Right lobe of liver (tissue), 6 donors: ENCODE results near the gene MRRF. TPM values are rescaled to one million over a fixed set of nuclear protein-coding genes. Genes with fewer than 3 reads are reported as not detected.
A peak's percentile ranks its signal among the peaks of the same experiment; 100 is the strongest.

Experiments
- ATAC-seq, 4 donors: fragments of 200-7000 bp; cut with Tn5 transposase; one replicate each; pipeline ENCODE4 v1.9.1; 2020; ENCODE audit warnings: mild to moderate bottlenecking in 4 of 4, moderate library complexity in 4 of 4
- DNase-seq, 3 donors: peaks; one replicate each; pipeline ENCODE4 v3.0.0-alpha.2; 2020
- H3K27ac ChIP-seq, 3 donors: fragments of 200-600 bp; one replicate each; pipeline ENCODE4 v1.8.0; 2022
- H3K27me3 ChIP-seq, 2 donors: fragments of 200-600 bp; one replicate each; pipeline ENCODE4 v1.8.0; 2022
- H3K36me3 ChIP-seq, 4 donors: fragments of 200-600 bp; sonication (generic) in 1 of 4; one replicate each; pipeline versions ENCODE4 v1.5.1 to v1.8.0; 2017 to 2022; ENCODE audit warnings: control low read depth in 1 of 4
- H3K4me1 ChIP-seq, 4 donors: fragments of 200-600 bp; sonication (generic) in 1 of 4; one replicate each; pipeline versions ENCODE4 v1.5.1 to v1.8.0; 2017 to 2022; ENCODE audit warnings: control low read depth in 1 of 4
- H3K4me3 ChIP-seq, 3 donors: fragments of 200-600 bp; one replicate each; pipeline ENCODE4 v1.8.0; 2022
- H3K9me3 ChIP-seq, 4 donors: fragments of 200-600 bp; sonication (generic) in 1 of 4; one replicate each; pipeline versions ENCODE4 v1.5.1 to v1.8.0; 2017 to 2022; ENCODE audit warnings: control low read depth in 1 of 4
- POLR2A ChIP-seq: fragments of 450-650 bp; IDR thresholded peaks from one replicate; pipeline ENCODE4 v1.6.1; 2017; ENCODE audit warnings: antibody characterized with exemption, mild to moderate bottlenecking
- WGBS: methylation state at CpG from one replicate; pipeline ENCODE4 v1.1.6; 2018; ENCODE audit warnings: low coverage, low lambda C conversion rate; ENCODE audit not compliant: insufficient coverage; ENCODE audit errors: missing lambda C conversion rate; 5-methylcytosine and 5-hydroxymethylcytosine counted together
- intact Hi-C, 2 donors: fragments of 100-400 bp; cut with DNase I; formaldehyde crosslinking; loops; one replicate each; pipeline versions ENCODE4 v1.11.2 to v1.14.1; 2022
- total RNA-seq, 6 experiments: library from RNA; depleted of rRNA in 2 of 6; stranded (reverse); fragments of >200 nt in 2 of 6; fragmentation: NEBNext Ultra II Directional in 3 of 6; extraction: Animal tissue kit (Norgen Biotek cat#: 25700) in 3 of 6; gene quantifications; one replicate each; pipeline versions ENCODE4 v1.1.0 to v1.2.4, GENCODE V29; 2016 to 2023
- TF ChIP-seq, protein P1 (sequence below), 4 donors: fragments of 200-600 bp in 3 of 4; fragments of 450-650 bp in 1 of 4; IDR thresholded peaks; one replicate each; pipeline versions ENCODE4 v1.5.1 to v1.8.0; 2016 to 2022; ENCODE audit warnings: antibody characterized with exemption in 4 of 4, mild to moderate bottlenecking in 2 of 4
- donor health status: DM: no; HTN: yes; CAD: no.
- donor health status: DM: no; HTN: no; CAD: no.
- donor health status: DM: no; HTN: no; CAD: no.
- donor health status: DM: no; HTN: yes; CAD: no.
- donor health status: DM: no; HTN: yes; CAD: no.

Gene MRRF
- total RNA-seq, 6 experiments from 2014 or later, result 17.4 to 34.0 (median 22.6) TPM

DNA sequence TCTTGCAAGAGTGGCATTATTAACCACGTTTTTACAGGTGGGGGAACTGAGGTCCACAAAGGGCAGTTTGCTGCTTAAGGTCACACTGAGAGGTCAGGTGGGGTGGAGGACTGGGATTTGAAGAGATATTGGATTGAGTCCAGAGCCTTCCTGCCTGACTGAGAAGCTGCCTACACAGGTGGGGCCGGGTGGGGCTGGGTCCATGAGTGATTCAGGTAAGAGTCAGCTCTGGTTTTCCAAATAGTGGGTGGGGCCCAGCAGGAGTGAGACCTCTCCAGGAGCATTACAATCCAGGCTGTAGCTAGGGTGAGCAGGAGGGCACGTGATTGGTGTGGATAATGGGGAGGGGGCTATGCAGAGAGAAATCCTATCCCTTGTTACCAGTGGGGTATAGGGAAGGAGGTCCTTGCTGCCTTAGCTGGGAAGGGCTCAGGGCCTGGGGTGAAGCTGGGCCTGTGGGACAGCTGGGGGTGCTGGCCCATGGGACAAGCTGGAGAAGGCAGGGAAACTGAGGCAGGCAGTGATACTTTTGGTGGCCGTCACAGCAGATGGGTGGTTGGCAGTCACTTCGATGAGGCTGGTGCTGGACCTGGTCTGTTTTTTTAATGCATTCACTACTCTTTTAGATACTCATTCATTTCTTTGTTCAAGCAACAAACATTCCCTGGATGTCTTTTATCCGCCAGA lies 103.2 kb downstream of the MRRF start:
- 85% methylated on average over 4 of the region's 6 CpGs for WGBS
- intact Hi-C loops, result no loop called here
- Histone ChIP-seq H3K27ac (no peak overlapping the region), H3K36me3 (no peaks in the 10 kb centered on the region), H3K27me3 (no peaks in the 10 kb centered on the region), H3K9me3 (no peaks in the 10 kb centered on the region), H3K4me3 (no peak overlapping the region), H3K4me1 (no peaks in the 10 kb centered on the region)
- ATAC-seq (no peak), DNase-seq (no peak)
- TF ChIP-seq, protein P1, sequence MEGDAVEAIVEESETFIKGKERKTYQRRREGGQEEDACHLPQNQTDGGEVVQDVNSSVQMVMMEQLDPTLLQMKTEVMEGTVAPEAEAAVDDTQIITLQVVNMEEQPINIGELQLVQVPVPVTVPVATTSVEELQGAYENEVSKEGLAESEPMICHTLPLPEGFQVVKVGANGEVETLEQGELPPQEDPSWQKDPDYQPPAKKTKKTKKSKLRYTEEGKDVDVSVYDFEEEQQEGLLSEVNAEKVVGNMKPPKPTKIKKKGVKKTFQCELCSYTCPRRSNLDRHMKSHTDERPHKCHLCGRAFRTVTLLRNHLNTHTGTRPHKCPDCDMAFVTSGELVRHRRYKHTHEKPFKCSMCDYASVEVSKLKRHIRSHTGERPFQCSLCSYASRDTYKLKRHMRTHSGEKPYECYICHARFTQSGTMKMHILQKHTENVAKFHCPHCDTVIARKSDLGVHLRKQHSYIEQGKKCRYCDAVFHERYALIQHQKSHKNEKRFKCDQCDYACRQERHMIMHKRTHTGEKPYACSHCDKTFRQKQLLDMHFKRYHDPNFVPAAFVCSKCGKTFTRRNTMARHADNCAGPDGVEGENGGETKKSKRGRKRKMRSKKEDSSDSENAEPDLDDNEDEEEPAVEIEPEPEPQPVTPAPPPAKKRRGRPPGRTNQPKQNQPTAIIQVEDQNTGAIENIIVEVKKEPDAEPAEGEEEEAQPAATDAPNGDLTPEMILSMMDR (IDR thresholded peaks at IDR 0.05), result no peak
- no peak for TF ChIP-seq POLR2A

DNA sequence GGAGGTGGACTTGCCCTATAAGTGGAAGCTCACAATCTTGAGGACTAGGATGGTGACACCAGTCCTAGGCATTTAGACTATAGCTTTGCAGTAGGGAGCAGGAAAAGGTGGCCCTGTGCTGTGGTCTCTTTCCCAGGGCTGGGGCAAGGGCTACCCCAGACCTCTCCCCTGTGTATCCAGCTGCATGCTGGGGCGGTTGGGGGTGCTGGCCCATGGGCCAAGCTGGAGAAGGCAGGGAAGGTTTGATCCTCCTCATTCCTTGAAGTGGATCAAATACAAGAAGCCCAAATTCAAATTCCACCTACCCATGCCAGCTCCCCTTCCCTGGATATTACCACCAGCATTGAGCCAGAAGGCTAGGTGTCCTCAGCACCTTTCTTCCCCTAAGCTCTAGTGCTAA lies 104.0 kb downstream of the MRRF start:
- no peak for TF ChIP-seq POLR2A
- TF ChIP-seq, protein P1 (IDR thresholded peaks at IDR 0.05), result no peak
- WGBS, result 100% methylated on average over 1 of the region's 1 CpG
- ATAC-seq (no peak), DNase-seq (no peak)
- Histone ChIP-seq H3K9me3 (no peaks in the 10 kb centered on the region), H3K27ac (no peak overlapping the region), H3K27me3 (no peaks in the 10 kb centered on the region), H3K36me3 (no peaks in the 10 kb centered on the region), H3K4me3 (no peak overlapping the region), H3K4me1 (no peaks in the 10 kb centered on the region)
- intact Hi-C loops, result no loop called here

DNA sequence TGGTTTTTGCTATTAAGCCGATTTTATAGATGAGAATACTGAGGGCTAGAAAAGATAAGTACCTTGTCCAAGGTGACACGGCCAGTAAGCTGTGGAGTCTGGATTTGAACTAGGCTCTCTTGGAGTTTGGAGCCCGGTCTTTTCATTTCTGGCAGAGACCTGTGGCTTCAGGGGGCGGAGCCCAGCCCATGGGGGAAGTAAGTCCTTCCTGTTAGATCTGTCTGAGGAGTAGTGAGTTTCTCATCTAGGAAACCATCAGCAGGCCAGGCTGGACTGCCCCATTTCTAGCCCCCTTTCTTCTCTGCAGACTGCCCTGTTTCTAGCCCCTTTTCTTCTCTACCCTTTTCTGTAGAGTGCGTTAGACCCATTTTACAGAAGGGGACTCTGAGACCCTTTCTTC lies 105.6 kb downstream of the MRRF start:
- DNase-seq (peak in 1 of 3 donors; percentile 40), ATAC-seq (peak in 3 of 4 donors; percentile 26 to 55 (median 47))
- intact Hi-C loops, result no loop called here
- WGBS, result 33% methylated on average over 1 of the region's 5 CpGs
- H3K27me3 ChIP-seq, result no peaks in the 10 kb centered on the region
- H3K36me3 ChIP-seq, result no peaks in the 10 kb centered on the region
- TF ChIP-seq, protein P1 (IDR thresholded peaks at IDR 0.05), result no peak
- no peak for TF ChIP-seq POLR2A
- peak overlapping the region in 1 of 3 donors; percentile 37 for H3K4me3 ChIP-seq
- no peak overlapping the region for H3K27ac ChIP-seq
- no peaks in the 10 kb centered on the region for H3K9me3 ChIP-seq
- peaks cover 0 to 2% (median 0%) of the 10 kb centered on the region in 4 donors for H3K4me1 ChIP-seq

DNA sequence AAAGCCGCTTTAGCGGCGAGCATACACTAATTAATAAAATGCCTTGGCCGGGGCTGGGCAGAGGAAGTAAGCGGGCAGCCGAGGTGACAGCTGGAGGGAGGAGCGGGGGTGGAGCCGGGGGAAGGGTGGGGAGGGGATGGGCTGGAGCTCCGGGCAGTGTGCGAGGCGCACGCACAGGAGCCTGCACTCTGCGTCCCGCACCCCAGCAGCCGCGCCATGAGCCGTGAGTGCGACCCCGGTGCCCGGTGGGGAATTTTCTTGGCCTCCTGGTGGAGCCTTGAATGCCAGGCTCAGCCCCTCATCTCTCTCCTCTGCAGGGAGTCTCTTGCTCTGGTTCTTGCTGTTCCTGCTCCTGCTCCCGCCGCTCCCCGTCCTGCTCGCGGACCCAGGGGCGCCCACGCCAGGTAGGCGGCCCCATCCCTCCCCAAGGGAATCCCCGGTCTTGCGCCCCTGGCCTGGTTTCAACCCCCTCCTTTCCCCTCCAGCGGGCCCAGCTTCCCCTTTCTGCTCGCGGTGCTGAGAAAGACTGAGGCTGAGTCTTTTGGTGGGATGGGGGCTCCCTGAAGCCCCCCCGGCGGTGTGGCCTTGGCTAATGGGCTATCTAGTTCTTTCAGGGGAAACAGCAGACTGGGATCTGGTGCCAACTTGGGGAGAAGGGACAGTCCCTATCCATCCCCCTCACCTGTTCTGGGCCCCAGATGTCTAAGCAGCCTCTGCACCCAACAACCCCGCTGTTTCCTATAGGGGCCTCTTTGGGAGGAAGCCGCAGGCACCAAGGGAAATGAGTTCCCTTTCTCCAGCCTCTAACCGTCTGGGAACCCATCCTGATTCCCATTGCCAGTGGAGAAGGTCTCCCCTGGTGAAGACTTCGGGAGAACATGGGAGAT lies 106.4 kb downstream of the MRRF start, which contains the start of gene PTGS1:
Gene PTGS1, plus strand, starts transcription at position 156 of the 887 bp plus-strand sequence. Its CDS starts 61 bp downstream, at position 217.
- 3% methylated on average over 6 of the region's 39 CpGs for WGBS
- no peaks in the 10 kb centered on the region for H3K27me3 ChIP-seq
- peaks cover 0 to 9% (median 0%) of the 10 kb centered on the region in 4 donors for H3K4me1 ChIP-seq
- peak; percentile 62 to 79 (median 70) for ATAC-seq
- intact Hi-C loops, result no loop called here
- no peak for TF ChIP-seq POLR2A
- TF ChIP-seq, protein P1 (IDR thresholded peaks at IDR 0.05), result no peak
- H3K36me3 ChIP-seq, result no peaks in the 10 kb centered on the region
- no peaks in the 10 kb centered on the region for H3K9me3 ChIP-seq
- peak within 1 kb of the TSS; percentile 18 to 37 (median 25) for H3K4me3 ChIP-seq
- peak; percentile 48 to 68 (median 61) for DNase-seq
- H3K27ac ChIP-seq, result no peak within 1 kb of the TSS
